ENCODE results near the gene RC3H2. TPM values are rescaled to one million over a fixed set of nuclear protein-coding genes. Genes with fewer than 3 reads are reported as not detected.

Gene RC3H2
- total and polyA plus RNA-seq, 10 of the 15 experiments (the other 5 are each of a cell fraction or from before 2014, with no cell fraction given), result 7.2 to 25.5 (median 16.1) TPM

DNA sequence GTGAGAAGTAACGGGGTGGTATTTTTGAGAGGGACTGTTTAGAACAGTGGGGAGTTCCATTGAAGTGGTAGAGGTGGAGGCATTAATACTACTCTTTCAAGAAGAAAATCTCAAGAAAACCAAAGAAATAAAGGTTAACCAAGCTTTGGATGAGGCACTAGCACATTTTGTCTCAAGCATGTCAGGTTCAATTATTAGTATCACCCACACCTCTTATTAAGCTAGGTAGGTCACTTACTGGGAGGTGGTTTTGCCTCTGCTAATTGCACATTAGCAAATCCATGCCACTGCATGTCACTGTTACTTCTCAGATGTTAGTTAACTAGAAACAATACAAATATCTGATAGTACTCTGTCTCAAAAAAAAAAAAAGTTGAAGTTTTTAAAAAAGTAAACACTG is 45.9 kb upstream of the RC3H2 start:
- peak; percentile 63 for ATAC-seq
- ChIA-PET RAD21 (ENCODE audit: unreplicated experiment) (interaction anchor here (1.0 to 1.9 kb wide), 3 partner anchors 10 to 40 kb away, joined by 4 to 6 read pairs (median 4); partner anchors contain the start of gene ZBTB26), POLR2A (interaction anchor here (0.6 to 1.6 kb wide), 5 partner anchors 8 to 118 kb away, joined by 3 to 6 read pairs (median 4); partner anchors contain the start of genes RABGAP1 and RC3H2), SMC1A (ENCODE audit: uncharacterized antibody, unreplicated experiment) (interaction anchor here (0.9 to 1.5 kb wide), 4 partner anchors 8 to 38 kb away, joined by 3 to 5 read pairs (median 4); partner anchors contain the start of genes RABGAP1 and ZBTB26), CTCF (interaction anchor here (1.0 to 1.6 kb wide), 5 partner anchors 9 to 142 kb away, joined by 3 to 5 read pairs (median 4); no protein-coding TSS in a partner anchor)
- Histone ChIP-seq H3K4me1 (ENCODE audit: control insufficient read depth, insufficient read depth, low read length) (peaks cover 12% of the 10 kb centered on the region; the same call in 1 of the 2 replicates), H3K79me2 (ENCODE audit: control insufficient read depth, insufficient read depth, low read length) (peaks cover 80% of the 10 kb centered on the region), H3K27me3 (replicated peaks in 1 of 2; ENCODE audit: control insufficient read depth in 2 of 2, insufficient read depth in 2 of 2, low read length in 1 of 2) (no peaks in the 10 kb centered on the region), H3K27ac (ENCODE audit: control insufficient read depth, insufficient read depth) (peak overlapping the region; percentile 46; the same call in 1 of the 2 replicates), H3K9ac (ENCODE audit: control insufficient read depth, insufficient read depth, low read length) (no peak overlapping the region), H3K4me2 (ENCODE audit: control insufficient read depth, insufficient read depth) (peak overlapping the region; percentile 26), H2AFZ (ENCODE audit: control insufficient read depth, low read depth, low read length) (no peak overlapping the region), H4K20me1 (ENCODE audit: control insufficient read depth, insufficient read depth) (no peaks in the 10 kb centered on the region), H3K36me3 (ENCODE audit: control insufficient read depth in 2 of 2, insufficient read depth in 2 of 2, low read length in 1 of 2) (no peaks in the 10 kb centered on the region), H3K4me3 (no peak overlapping the region), H3K9me3 (replicated peaks; ENCODE audit: control insufficient read depth, insufficient read depth, low read length) (peaks cover 1% of the 10 kb centered on the region; the same call in 1 of the 3 replicates)
- 23% methylated on average over 1 of the region's 1 CpG for WGBS (ENCODE audit: insufficient coverage, insufficient replicate concordance, low lambda C conversion rate, missing lambda C conversion rate)
- DNase-seq (ENCODE audit: low read depth, low spot score), result no peak
- no TSS peak for BruUV-seq (replicated peaks)
- in situ Hi-C loops (cut with MboI), result no loop called here
- intact Hi-C loops (cut with micrococcal nuclease; ENCODE audit: unreplicated experiment), result no loop called here
- FAIRE-seq, result no peak
- TF ChIP-seq IKZF1 (conservative IDR thresholded peaks at IDR 0.05) (no peak; the same call in 1 of the 2 replicates), SIX5 (IDR thresholded peaks at IDR 0.05; ENCODE audit: low read depth, low read length, severe bottlenecking) (no peak), NR2F1 (conservative IDR thresholded peaks at IDR 0.05) (no peak), WRNIP1 (IDR thresholded peaks at IDR 0.05; ENCODE audit: borderline replicate concordance, low read depth, low read length) (no peak), STAT1 (conservative IDR thresholded peaks at IDR 0.05) (no peak), BCLAF1 (IDR thresholded peaks at IDR 0.05) (no peak), PAX8 (IDR thresholded peaks at IDR 0.05) (no peak), SREBF2 (IDR thresholded peaks at IDR 0.05; ENCODE audit: low read length) (no peak), EP300 (IDR thresholded peaks at IDR 0.05; ENCODE audit: borderline replicate concordance in 1 of 2, control insufficient read depth in 1 of 2, low read depth in 2 of 2, low read length in 2 of 2) (0 out of 4 replicates have a peak, but pooled peaks of 1 of the 2 experiments have one; percentile 15), ZNF24 (IDR thresholded peaks at IDR 0.05) (no peak), HDAC2 (IDR thresholded peaks at IDR 0.05) (no peak), BHLHE40 (IDR thresholded peaks at IDR 0.05; ENCODE audit: borderline replicate concordance in 1 of 2, low read depth in 2 of 2, low read length in 1 of 2) (peak in 1 of 2 experiments; percentile 17; a peak in 1 of 4 replicates), MTA2 (IDR thresholded peaks at IDR 0.05; ENCODE audit: low read depth) (peak; percentile 69; the same call in 1 of the 2 replicates)
